HG02678 (cell line): ENCODE results near the gene ZNF865.

Experiments used
- ATAC-seq: cut with Tn5 transposase; IDR thresholded peaks from one replicate; pipeline ENCODE4 v1.9.1; 2021; ENCODE audit warnings: mild to moderate bottlenecking, moderate library complexity; ENCODE audit not compliant: unreplicated experiment

ZNF865 gene

DNA sequence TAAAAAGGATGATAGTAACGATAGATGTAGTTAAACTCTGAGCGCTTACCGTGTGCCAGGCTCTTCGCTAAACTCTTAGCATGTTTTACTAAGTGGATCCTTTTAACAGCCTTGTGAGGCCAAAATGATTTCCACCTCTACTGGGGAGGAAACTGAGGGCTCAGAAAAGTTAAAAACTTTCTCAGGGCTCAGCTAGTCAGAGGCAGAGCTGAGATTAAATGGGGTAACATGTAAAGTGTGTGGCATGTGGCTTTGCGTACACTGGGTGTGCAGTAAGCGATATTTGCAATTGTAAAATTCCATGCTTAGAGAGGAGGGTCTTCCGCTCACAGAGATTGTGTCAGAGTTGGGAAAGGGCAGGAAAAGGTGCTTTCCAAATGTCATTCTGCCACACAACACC is 51.1 kb downstream of the ZNF865 start:
- ATAC-seq, result no peak

DNA sequence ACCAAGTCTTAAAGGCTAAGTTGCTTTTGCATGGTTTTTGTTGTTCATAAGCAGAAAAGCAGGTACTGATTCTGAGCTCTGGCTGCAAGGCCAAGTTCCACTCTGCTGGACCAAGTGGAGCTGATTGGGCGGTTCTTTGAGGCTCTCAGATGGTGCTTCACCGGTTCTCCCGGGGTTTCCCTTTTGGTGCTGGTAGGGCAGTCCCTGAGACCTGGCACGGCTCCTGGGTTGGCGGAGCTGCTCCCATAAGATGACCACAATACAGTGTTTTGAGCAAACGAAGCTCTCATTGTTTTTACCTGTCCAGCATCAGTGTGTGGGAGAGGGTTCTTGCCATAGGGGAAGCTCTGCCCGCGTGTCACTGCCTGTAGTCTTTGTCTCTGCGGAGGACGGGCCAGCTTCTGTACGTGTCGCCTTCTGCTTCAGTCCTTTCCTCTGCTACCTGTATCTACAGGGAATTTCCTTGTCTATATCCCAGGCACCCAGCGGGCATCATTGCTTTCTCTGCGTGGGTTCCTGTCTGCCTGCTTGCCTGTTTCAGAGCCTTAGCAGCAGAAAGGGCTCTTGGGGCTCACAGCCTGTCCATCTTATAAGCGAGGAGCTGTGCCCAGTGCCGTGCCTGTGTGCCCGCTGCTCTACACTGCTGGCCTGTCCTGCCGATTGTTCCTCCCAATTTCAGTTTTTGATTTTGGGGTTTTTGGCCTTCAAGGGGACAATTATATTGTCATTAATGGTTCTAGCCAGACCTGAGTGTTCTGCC is 51.7 kb downstream of the ZNF865 start:
- no peak for ATAC-seq

DNA sequence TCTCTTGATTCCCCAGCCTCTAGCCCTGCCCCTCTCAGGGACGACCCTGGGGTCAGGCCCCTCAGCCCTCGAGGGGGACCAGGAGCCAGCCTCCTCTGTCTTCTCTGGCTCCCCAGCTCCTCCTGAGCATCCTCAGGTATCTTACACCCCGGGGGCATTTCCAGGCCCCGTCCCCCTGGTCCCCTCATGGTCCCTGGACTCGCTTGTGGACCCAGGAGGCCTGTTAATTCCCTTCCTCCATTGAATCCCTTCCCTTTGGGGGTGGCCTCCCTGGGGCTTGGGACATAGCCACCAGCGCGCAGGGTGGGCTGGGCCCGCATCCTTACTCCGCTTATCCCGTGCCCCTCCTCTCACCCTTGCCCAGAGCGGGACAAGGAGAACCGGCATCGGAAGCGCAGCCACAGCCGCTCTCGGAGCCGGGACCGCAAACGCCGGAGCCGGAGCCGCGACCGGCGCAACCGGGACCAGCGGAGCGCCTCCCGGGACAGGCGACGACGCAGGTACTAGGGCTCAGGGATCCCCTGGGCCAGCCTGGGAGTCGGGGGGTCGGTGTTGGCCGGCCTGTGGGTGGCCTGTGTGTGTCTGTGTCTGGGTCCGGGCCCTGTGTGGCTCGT is 53.5 kb downstream of the ZNF865 start:
- ATAC-seq, result no peak

DNA sequence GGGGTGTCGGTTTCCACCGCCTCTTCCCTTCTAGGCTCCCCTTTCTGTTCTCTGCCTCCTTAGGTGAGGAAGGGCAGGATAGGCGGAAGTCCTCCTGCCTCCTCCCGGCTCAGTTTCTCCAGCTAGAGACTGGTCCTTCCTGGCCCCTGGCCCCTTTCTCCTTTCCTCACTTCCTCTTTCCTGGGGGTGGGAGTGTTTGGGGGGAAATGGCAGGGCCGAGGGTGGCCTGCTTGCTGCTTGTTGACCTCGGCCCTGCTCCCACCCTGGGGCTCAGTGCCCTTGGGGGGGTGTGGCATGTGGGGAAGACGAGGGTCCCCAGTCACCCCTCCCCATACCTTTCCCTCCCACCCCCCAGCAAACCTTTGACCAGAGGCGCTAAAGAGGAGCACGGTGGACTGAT is 54.4 kb downstream of the ZNF865 start:
- no peak for ATAC-seq

DNA sequence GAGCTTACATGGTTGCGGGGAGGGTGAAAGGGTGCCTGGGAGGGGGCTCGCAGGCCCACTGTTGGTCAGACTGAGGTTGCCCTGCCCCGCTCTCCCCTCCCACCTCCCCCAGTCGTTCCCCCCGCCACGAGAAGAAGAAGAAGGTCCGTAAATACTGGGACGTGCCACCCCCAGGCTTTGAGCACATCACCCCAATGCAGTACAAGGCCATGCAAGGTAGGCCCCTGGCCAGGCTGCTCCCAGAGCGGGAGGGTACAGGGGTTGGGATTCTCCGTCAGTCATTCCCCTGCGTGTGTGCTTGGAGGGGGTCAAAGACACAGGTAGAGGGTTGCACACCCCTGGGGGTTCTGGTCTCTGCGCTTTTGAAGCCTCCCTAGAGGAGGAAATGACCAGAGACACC is 55.0 kb downstream of the ZNF865 start:
- no peak for ATAC-seq

DNA sequence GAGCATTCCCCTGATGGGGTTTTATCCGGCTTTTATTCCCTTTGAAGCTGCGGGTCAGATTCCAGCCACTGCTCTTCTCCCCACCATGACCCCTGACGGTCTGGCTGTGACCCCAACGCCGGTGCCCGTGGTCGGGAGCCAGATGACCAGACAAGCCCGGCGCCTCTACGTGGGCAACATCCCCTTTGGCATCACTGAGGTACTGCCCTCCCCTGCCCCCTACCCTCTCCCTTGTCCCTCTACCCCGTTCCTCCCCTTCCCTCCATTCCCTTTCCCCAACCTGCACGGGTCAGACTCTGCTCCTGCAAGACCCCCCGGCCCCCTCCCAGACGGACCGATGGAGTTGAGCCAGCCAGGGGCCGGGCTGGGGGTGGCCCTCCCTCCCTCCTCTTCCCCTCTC is 55.5 kb downstream of the ZNF865 start:
- no peak for ATAC-seq

DNA sequence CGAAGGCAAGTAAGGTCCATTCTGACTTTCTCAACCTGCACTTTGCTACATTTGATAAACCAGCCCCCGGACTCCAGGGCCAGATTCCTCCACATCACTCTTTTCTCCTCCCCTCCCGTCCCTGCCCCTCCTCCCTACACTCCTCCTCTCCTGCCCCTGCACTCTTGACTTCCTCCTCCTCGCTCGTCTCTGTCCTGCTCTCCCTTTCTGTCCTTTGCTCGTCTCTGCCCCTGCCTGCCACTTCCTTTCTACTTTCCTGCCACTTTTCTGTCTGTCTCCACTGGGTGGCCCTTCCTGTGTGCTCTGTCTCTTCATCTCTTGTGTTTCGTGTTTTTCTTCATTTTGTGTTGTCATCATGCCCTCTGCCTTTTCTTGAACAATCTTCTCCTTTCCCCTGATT is 56.4 kb downstream of the ZNF865 start:
- no peak for ATAC-seq

DNA sequence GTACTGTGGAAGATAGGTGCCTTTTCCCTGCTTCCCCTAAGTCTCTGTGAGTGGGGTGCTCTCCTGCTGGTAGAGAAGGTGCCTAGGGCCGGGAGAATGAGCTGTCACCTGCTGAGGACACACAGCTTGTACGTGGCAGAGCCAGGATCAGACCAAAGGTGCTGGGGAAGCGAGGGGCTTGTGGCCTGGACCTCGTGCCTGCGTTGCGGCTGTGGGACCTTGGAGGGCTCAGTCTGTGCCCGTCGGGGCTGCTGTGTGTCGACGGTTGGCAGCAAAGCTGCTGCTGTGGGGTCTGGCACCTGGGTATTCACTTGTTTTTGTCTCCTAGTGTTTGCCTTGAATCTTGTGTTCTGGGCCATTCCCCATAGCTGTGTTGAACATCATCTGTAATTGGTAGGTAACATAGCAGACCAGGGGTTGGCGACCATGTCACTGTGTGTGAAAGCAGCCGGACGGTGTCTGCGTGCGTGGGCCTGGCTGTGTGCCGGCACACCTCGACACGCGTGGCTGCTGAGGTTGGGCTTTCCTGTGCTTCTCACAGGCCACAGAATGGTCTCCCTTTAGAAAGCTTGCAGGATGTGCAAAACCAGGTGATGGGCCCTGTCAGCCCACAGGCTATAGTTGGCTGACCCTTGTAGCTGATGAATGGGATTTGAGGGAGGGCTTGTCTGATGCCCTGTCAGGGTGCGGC is 58.5 kb downstream of the ZNF865 start:
- no peak for ATAC-seq

DNA sequence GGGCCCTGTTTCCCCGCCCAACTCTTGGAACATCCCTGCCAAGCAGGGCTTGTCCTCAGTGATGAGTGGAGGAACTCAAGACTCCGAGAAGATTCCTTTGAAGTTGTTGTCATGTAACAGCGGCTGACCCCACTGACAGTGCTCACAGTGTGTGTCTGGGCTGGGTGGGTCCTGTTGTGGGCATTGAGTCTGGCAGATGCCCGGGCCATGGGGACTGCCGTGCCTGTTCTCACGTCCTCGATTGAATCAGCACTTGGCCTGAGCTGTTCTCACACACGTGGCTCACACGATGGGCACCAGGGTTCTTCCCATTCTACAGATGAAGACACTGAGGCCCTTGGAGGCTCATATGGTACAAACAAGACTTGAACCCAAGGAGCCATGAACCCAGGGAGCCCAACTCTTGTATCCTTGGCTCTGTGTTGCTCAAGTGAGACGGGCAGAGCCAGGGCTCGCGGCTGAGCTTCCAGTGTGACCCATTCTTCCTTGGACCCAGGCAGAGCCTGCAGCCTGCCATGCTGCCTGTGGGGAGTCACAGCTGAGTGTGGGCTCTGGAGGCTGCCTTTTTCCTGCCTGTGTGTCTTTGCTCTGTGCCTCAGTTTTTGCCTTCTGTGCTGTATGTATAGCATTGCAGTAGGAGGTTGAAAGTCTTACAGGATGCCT is 61.0 kb downstream of the ZNF865 start:
- ATAC-seq, result no peak
